GM19239 (cell line): ENCODE results near the gene RTL5.

ENCODE experiments used
- DNase-seq: peaks from one replicate; pipeline ENCODE4 v3.0.0; 2011; ENCODE audit warnings: low spot score; ENCODE audit not compliant: insufficient read length
- FAIRE-seq: peaks from 2 replicates; lab custom pipeline; 2011; peaks lifted over from hg19 to GRCh38; lab: Jason Lieb, UNC

Gene RTL5

GRCh38 chrX:72081605-72082320, 50.0 kb downstream of the RTL5 start:
- DNase-seq (no peak), FAIRE-seq (no peak)

GRCh38 chrX:72080800-72081199, 50.9 kb downstream of the RTL5 start:
- FAIRE-seq (no peak), DNase-seq (no peak)

- no peak for FAIRE-seq
These were observed 51.6 kb downstream of the RTL5 start for GRCh38 chrX:72080150-72080549.

GRCh38 chrX:72079607-72080006, 52.1 kb downstream of the RTL5 start:
- FAIRE-seq, result no peak
- no peak for DNase-seq

More at GRCh38 chrX:72080150-72080549, 51.6 kb downstream of the RTL5 start:
- DNase-seq, result no peak

GRCh38 chrX:72078411-72078810, 53.3 kb downstream of the RTL5 start:
- FAIRE-seq (no peak), DNase-seq (no peak)
